HG02885 (cell line): ENCODE results near the gene TNFRSF13B.
A peak's percentile ranks its signal among the peaks of the same experiment; 100 is the strongest.
"Not testable (repeated sequence)": the region's sequence is repeated elsewhere in the genome, so short reads cannot be mapped to it uniquely, and the experiment has no call there.

Source experiments
- ATAC-seq: cut with Tn5 transposase; IDR thresholded peaks from one replicate; pipeline ENCODE4 v1.9.1; 2021; ENCODE audit warnings: mild to moderate bottlenecking; ENCODE audit not compliant: unreplicated experiment, poor library complexity

TNFRSF13B gene

GRCh38 chr17:16971458-16972338 lies at the start of gene TNFRSF13B:
Gene TNFRSF13B, minus strand, starts transcription at chr17:16972118. Its CDS starts 43 bp downstream, at chr17:16972075.
- peak; percentile 41 for ATAC-seq

GRCh38 chr17:17021194-17021863 lies 49.4 kb upstream of the TNFRSF13B start:
- no peak for ATAC-seq

DNA sequence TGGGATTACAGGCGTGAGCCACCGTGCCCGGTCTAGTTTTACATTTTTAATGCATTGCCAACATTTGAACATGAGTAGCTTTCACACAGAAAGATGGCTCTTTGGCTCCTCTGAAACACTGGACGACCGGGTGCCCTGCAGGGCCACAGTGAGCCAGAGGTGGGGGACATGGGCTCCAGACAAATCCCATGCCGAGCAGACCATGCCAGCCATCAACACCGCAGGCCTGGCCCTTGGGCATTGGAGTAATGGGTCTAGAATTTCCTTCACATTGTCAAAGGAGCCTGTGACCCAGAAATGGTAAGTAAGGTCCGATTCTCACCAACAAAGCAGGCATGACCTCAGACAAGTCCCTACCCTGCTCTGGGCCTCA lies 48.9 kb upstream of the TNFRSF13B start:
- ATAC-seq: no peak

GRCh38 chr17:17019891-17020456 lies 48.1 kb upstream of the TNFRSF13B start:
- no peak for ATAC-seq

- ATAC-seq: no peak
Measured at GRCh38 chr17:17019430-17019762, 47.5 kb upstream of the TNFRSF13B start.

DNA sequence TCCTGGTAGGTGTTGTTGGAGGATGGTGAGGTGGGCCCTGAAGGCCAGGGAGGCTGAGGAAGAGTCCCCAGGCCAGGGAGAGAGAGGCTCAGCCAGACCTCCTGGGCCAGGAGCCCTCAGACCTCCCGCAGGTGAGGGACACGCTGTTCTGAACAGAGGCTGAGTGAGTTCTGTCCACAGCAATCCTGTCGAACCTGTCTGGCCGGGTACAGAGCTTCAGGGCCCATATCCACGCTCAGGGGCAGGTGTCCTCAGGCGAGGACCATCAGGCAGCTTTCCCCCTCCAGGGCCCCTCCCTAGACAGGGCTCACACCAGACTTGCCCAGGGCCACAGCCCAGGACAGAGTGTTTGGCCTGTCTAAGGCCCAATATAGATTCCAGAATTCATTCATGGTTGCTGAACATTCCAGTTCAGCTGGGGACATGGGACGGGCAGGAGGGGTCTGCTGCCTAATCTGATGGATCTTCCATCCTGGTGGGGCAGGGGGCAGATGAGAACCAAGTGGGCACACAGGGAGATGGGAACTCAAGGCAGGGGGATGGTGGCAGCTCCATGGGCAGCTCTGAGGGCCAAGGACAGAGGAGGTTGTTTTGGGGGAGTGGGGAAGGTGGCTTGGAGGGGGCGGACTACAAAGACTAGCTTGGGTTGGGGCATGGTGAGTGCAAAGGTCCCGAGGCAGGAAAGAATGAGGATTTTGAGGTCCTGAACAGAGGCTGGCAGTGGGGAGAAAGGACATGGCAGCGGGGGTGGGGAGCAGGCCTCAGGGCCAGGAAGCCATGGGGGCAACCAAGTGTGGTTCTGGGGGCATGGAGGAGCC lies 46.9 kb upstream of the TNFRSF13B start:
- no peak for ATAC-seq

- no peak for ATAC-seq
Measured at GRCh38 chr17:17018021-17018441, 46.1 kb upstream of the TNFRSF13B start.

- no peak for ATAC-seq
Measured at GRCh38 chr17:17017343-17018014, 45.6 kb upstream of the TNFRSF13B start.

DNA sequence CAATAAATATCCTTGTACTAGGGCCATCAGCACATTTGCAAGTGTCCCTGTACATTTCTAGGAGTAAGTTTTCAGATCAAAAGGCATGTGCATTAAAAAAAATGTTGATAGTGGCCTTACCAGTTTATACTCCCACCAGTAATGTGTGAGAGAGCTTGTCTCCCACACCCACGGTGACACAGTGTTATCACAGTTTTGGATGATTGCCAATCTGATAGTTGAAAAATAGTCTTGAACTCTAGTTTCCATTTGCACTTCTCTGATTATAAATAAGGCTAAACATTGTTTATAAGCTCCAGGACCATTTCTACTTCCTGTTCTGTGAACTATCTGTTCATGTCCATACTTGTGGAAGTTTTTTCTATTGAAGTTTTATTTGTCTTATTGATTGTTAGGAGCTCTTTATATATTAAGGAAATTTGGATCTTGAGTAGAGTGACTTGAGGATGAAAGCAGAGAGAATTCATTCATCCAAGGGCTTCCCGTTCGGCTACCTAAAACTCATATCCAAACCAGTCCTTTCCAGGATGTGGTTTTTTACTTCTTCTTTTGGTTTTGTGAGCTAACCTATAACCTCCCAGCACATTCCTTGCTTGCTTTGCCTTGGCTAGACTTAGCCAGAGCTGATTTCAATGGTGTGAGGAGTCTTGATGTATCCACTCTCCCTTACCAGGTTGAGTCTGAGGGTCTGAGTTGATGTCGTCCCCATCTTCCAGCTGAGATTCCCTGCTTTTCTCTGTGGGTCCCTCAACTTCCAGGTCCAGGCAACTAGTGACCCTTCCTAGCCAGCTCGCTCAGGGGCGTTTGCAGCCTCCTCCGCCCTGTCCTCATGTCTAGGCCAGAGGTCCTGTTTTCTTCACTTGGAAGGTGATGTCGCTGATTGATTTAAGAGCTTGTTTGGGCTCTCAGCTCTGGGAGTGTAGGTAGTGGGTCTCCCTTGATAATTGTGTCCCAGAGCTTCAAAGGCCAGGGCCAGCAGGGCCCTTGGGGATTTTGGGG lies 44.6 kb upstream of the TNFRSF13B start:
- not testable (repeated sequence) for ATAC-seq

GRCh38 chr17:17015230-17015629 lies 43.3 kb upstream of the TNFRSF13B start:
- no peak for ATAC-seq

DNA sequence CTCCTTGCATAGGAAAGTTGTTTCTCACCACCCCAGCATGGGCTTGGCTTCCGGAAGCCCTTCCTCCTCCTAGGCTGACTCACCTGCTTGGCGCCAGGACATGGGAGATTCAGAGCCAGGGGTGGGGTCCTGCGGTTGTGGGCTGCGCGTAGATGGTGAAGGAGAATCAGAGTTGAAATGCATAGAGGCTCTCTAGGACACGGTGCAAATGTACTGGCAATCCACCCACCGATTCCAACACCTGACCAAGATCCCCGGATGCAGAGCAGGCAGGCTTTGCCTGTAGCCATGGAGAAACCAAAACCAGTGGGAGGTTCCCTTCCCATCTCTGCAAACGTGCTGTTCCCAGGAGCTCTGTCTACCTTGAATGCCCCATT lies 42.8 kb upstream of the TNFRSF13B start:
- ATAC-seq: not testable (repeated sequence)

- ATAC-seq: not testable (repeated sequence)
Measured at GRCh38 chr17:17013828-17014747, 42.2 kb upstream of the TNFRSF13B start.

- ATAC-seq: not testable (repeated sequence)
Measured at GRCh38 chr17:17011043-17011907, 39.4 kb upstream of the TNFRSF13B start.

GRCh38 chr17:17010545-17011034 lies 38.7 kb upstream of the TNFRSF13B start:
- ATAC-seq: not testable (repeated sequence)

GRCh38 chr17:17009972-17010371 lies 38.1 kb upstream of the TNFRSF13B start:
- not testable (repeated sequence) for ATAC-seq

GRCh38 chr17:17008621-17009397 lies 36.9 kb upstream of the TNFRSF13B start:
- not testable (repeated sequence) for ATAC-seq
